ENCODE measurements around the gene AGPS.
"Not testable (repeated sequence)": the region's sequence is repeated elsewhere in the genome, so short reads cannot be mapped to it uniquely, and the experiment has no call there.

Gene AGPS

GRCh38 chr2:177531706-177532105, 139.1 kb downstream of the AGPS start:
- no peak for DNase-seq

- DNase-seq: no peak
Observed at GRCh38 chr2:177532567-177532966, 140.0 kb downstream of the AGPS start.

GRCh38 chr2:177533253-177533652, 140.7 kb downstream of the AGPS start:
- no peak for DNase-seq

DNA sequence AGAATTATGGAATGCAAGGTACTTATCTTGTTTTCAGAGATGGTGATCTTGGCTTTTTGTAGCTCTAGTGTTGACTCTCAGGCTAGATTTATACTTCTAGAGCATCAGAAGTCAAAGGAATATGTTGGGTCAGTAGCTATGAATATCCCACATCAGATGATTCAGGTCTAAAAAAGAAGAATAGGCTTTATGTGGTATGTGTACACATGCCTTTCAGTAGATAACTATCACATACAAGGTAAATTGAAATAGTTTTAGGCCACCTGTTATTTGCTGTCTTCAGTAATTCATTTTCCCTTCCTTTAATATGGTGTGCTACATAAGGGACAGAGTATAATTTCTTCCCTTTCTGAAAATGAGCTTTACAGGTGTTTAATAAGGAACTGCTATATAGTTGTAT, 142.4 kb downstream of the AGPS start:
- no peak for DNase-seq

DNA sequence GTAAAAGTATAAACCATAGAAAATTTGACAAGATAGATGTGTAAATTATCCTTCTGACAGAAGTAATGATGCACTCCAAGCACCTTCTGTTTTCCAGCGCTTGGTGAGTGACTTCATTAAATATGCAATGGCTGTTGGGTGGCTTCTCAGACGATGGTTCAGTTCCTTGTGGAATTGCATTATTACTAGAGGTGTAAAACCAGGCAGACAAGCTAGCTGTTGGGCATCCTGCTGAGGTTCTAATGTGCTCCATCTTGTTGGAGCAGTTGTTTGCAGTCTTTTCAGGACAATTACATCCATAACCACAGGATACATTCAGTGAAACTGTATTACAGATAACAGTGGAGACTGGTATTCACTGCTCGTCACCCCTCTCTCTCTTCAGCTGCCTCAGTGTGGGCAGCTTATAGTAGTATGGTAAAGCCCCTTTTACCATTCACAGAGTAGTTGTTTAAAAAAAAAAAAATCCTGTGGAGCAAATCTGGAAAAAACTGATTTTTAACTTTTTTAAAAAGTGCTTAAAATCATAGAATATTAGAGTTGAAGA, 143.5 kb downstream of the AGPS start:
- DNase-seq: no peak

GRCh38 chr2:177537213-177537612, 144.6 kb downstream of the AGPS start:
- DNase-seq: no peak

- no peak for DNase-seq
Observed at GRCh38 chr2:177537636-177538035, 145.1 kb downstream of the AGPS start.

DNA sequence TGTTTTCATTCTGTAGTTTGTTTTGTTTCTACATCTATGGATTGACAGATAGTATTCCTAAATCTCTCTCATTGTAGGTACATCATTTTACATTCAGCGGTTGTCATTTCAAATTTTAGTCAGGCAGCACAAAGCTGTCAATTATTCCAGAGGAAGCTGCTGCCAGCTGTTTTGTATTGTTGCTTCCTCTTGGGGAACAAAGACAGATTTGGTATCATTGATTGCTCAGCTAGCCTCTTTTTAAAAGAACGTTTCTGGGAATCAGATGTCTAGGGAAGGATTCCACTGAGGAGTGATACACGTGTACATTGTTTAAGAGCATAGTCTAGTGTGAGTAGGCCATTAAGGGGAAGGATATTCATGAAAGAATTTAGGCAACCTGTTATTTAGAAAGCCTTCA, 145.8 kb downstream of the AGPS start:
- DNase-seq: no peak

DNA sequence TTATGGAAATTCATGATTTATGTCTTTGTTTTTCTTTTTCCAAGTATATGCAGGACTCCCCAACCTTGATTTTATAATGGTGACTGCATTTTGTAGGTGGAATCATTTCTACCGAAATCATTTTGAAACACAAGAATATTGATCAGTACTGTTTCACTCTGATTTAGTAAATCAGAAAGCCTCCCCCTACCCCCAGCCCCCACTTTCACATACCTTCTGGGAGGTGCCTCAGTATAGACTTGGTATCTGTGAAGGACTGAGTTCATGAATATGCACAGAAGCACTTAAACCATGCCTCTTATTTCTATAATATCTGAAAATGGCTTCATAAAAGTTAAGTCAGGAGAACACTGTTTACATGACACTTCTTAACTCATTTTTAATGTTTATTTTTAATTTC, 147.7 kb downstream of the AGPS start:
- no peak for DNase-seq

GRCh38 chr2:177541258-177541991, 148.9 kb downstream of the AGPS start:
- no peak for DNase-seq

- no peak for DNase-seq
Observed at GRCh38 chr2:177542396-177542795, 149.8 kb downstream of the AGPS start.

DNA sequence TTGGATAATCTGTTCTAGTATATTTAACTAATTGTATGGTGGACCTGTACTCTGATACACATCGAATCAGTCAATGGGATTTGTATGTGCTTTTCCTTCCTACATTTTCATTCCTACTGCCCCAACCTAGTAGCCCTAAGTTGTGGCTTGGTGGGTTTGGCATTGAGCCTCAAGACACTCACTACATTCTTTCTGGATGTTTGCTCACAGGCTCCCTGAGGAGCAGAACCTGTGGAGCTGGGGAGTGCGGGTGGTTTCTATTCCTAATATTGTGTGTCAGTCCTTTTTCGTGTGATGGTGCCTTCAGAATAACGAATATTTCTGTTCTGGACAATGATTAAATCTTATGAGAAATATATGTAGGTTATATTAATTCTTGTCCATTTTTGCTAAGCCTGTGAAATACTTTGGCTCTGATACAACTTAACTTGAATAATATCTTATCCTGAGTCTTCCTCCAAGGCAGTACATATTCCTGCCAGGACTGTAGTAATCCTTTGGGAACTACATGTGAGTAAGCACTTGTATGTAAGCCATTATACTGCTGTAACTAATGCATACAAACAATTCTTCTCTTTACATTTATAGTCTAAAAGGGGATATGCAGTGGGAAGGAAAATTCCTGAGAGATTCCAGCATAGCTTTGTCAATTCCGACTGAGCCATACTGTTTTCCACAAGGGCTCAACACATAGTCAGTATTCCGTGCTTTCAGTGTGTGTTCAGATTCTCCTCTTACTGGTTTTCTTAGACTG, 150.6 kb downstream of the AGPS start:
- no peak for DNase-seq

DNA sequence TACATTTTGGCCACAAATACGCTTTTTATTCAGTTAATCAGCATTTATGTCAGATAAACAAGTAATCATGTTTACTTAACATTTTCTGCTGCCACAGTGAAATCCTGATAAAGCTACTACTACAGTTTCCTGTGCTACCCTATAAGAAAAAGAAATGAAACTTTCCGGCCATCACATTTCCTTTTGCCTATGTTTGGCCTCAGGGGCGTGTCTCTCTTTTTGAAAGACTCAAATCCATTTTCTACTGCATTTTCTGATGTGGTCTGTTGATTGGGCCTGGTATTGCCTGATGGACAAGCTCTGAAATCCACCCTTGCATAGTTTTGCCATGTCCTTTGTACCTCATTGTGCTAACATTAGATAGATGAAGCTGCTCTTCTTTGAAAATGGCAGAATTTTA, 152.6 kb downstream of the AGPS start:
- no peak for DNase-seq

DNA sequence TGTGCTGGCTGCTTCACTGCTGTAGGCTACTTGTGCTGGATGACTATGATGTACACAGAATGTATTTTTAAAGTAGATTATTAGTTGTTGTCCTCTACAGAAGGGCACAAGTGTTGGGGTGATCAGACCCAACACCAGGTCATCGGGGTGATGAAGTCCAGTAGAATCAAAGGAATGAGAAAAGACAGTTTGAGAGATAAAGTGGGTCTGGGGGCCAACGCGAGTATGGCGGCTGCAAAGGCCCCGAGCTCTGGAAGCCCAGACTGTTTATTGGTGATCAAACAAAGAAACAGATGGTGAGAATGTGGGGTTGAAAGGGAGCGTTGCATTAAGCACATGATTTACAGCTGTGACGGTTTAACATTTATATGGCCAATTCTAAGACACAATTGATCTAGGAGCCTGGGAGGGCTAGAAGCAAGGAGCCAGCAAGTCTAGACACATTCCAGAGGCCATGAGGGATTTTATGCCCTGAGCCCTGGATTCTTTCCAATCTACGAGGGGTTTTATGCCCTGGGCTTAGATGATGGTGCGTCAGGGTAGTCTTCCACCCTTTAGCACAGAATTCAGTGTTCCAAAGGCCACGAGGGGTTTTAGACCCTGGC, 153.5 kb downstream of the AGPS start:
- no peak for DNase-seq

DNA sequence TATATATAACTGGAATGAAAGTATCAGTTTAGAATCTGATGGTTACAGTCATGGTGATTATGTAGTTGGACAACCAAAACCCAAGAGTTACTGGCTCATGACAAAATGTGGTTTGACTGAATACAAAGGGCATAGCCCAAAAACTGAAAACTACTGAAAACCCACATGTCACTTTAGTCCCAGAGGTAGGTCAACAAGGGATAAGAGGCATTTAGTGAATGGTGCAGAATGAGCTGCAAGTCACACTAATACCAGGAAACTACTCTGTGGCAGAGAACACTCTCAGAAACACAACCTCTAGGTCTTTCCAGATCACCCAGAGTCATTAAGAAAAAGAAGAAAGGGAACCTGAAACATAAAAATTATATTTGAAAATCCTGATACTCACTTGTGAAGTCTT, 154.5 kb downstream of the AGPS start:
- DNase-seq: no peak

DNA sequence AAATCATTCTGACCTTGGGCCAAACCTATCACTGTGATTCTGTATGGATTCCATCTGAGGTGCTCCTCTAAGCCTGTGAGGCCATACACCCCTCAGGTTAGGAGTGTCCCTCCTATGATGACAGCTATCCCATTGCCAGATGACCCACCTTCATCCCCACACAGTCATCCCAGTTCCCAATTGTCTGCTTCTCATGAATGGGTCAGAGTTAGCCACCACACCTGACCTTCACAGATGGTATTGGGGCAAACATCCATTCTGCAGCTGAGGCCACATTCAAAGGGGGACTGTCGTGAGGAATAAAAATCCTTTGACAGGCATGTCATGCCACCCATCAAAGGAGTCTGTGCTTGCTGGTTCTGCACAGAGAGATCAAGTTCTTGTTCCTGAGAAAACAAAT, 155.2 kb downstream of the AGPS start:
- DNase-seq: no peak

GRCh38 chr2:177548636-177549035, 156.1 kb downstream of the AGPS start:
- DNase-seq: no peak

GRCh38 chr2:177549171-177549570, 156.6 kb downstream of the AGPS start:
- DNase-seq: no peak

DNA sequence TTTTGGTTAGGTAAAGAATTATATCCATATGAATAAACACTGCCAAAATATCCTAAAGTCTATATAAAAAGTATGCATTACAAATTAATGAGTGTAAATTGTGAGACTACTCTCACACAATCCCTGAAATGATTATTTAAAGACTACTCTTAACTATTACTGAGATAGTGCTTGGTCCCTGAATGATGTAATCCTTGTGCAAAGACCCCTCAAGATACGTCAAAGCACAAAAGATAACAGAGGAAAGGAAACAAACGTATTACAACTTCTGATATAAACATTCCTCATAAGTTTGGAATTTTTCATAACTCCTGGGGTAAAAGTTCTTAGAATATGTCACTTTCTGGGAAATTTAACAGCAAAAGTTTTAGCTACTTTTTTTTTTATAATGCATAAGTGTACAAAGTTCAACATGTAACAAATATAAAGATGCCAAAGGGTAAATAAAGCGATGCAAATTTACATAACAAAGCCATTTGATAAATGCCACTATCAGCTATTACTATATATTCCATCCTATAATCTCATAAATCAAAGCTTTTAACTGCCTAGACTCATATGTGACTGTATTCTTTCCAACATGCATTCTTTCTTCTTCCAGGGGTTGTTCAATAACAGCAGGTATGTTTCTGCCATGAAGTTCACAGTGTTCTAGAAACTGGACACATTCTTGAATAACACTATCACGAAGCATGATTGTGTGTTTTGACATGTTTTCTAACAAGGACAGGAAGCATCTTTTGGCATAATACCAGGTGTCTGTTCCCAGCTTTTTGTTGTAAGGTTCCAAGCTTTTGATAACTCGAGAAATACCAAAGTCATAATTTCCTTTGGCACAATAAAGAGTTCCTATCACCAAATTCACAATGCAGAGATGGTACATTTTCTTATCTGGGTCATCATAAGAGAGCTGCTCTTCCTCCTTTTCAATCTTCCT, 158.0 kb downstream of the AGPS start:
- DNase-seq: no peak

DNA sequence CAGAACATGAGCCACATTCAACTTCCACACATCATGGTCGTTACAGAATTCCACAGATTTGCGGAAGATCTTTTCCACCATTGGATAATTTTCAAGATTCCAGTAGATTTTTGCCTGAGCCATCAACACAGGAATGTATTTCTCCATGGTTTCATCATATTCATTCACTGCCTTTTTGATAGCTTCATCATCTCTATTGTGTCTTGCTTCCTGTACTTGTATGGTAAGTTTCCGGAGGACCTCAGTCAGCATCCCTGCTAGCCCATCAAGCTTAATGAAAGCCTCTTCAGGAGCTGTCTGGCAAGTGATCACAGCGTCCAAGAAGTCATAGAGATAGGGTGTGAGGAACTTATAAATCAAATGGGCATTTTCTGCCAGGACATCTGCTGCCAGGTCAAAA, 158.8 kb downstream of the AGPS start:
- DNase-seq: not testable (repeated sequence)

DNA sequence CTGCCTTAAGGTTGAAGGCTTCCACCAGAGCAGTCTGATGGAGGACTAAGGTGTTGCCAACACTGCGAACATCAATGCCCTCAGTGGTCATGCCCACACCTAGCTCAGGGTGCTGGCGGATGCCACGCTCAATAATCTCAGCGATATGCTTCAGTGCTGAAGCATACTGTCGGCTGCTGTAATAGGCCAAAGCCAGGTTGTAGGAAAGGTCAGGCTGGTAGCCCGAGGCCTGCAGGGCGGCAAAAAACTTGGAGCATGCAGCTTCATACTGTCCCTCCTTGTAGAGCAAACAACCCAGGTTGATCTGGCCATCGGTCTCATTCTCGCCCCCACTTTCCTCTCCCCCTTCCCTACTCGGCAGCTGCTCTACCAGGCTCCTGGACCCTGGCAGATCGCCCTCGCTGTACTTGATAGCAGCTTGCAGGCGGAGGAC, 159.4 kb downstream of the AGPS start:
- peak in 1 of 4 experiments; percentile 3 for DNase-seq

DNA sequence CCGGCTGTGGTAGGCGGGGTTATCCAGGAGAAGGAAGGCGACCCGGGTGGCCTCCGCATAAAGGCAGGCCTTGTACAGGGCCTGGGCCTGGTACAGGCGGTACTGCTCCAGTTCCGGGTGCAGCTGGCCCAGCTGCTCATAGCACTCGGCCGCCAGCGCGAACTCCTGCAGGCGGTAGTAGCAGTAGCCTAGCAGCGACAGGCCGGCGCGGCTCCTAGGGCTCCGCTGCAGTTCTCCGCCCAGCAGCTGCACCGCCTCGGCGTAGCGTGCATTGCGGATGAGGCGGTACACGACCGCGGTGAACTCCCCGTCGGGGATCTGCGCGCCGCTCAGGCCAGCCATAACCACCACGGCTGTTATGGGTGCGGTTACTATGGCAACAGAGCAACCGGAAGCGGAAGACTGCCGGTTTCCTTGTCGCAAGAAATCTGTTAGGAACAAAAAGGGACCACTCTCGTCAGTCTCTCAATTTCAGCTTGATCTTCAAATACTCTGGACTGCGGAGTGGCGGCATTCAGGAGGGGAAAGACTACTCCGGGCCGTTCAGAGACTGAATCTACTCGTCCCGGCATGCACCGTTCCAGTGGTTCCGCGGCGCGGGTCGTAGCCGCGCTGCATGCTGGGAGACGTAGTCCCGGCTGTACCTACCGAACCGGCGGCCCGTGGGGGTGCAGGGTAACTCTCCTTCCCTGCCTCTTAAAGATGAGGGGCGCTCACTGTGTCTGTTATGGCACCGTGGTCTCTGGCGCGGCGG, 160.0 kb downstream of the AGPS start:
- peak; percentile 89 to 97 (median 94) for DNase-seq
